Adrenal gland (tissue), 12 donors: ENCODE measurements around the gene NCKAP5. TPM values are rescaled to one million over a fixed set of nuclear protein-coding genes. Genes with fewer than 3 reads are reported as not detected.

Experiments
- DNase-seq, 7 donors: peaks; one replicate each; pipeline ENCODE4 v3.0.0-alpha.2; 2019 to 2020
- H3K27ac ChIP-seq, 5 donors: fragments of 200-600 bp; sonication (generic) in 4 of 5; 1 replicate in 3 of 5; 2 replicates in 2 of 5; pipeline versions ENCODE4 v1.5.1 to v1.8.0; 2016 to 2020; ENCODE audit warnings: mild to moderate bottlenecking in 1 of 5
- H3K27me3 ChIP-seq: fragments of 200-600 bp; 2 replicates; pipeline ENCODE4 v1.8.0; 2021
- H3K36me3 ChIP-seq, 2 donors: fragments of 200-600 bp; replicated peaks in 1 of 2; 1 replicate in 1 of 2; 2 replicates in 1 of 2; pipeline versions ENCODE4 v1.5.1 to v1.8.0; 2018 to 2022
- H3K4me1 ChIP-seq, 2 donors: fragments of 200-600 bp; replicated peaks in 1 of 2; 1 replicate in 1 of 2; 2 replicates in 1 of 2; pipeline versions ENCODE4 v1.5.1 to v1.8.0; 2018 to 2021
- H3K4me3 ChIP-seq, 4 donors: fragments of 200-600 bp; sonication (generic) in 3 of 4; one replicate each; pipeline ENCODE4 v1.5.1; 2016 to 2018
- H3K9me3 ChIP-seq, 3 donors: fragments of 200-600 bp; sonication (generic) in 1 of 3; replicated peaks in 1 of 3; 1 replicate in 2 of 3; 2 replicates in 1 of 3; pipeline versions ENCODE4 v1.5.1 to v1.8.0; 2016 to 2021
- CTCF ChIP-seq, 6 experiments: fragments of 450-650 bp in 4 of 6; fragments of 200-600 bp in 2 of 6; sonication (generic) in 1 of 6; IDR thresholded peaks; 1 replicate in 5 of 6; 2 replicates in 1 of 6; pipeline versions ENCODE4 v1.5.1 to v1.8.0; 2016 to 2021; ENCODE audit warnings: antibody characterized with exemption in 6 of 6, mild to moderate bottlenecking in 2 of 6, moderate library complexity in 1 of 6
- POLR2A ChIP-seq, 2 donors: fragments of 450-650 bp; IDR thresholded peaks; one replicate each; pipeline ENCODE4 v1.6.1; 2017; ENCODE audit warnings: antibody characterized with exemption in 2 of 2, mild to moderate bottlenecking in 2 of 2, moderate library complexity in 1 of 2
- WGBS, 4 donors: extraction: QIAGEN DNeasy Blood & Tissue Kit in 2 of 4; methylation state at CpG; one replicate each; pipeline versions ENCODE4 v1.1.5 to v1.1.7; 2013 to 2017; 5-methylcytosine and 5-hydroxymethylcytosine counted together
- intact Hi-C, 2 donors: fragments of 100-400 bp; cut with DNase I; formaldehyde crosslinking; loops; one replicate each; pipeline versions ENCODE4 v1.14.1 to v1.15.0; 2022 to 2023
- polyA plus RNA-seq, 3 donors: library from polyadenylated mRNA; stranded (reverse); fragments of 200-250 nt in 2 of 3; fragments of 350-450 nt in 1 of 3; fragmentation: Illumina TruSeq in 1 of 3; extraction: RNeasy Lipid Tissue Mini Kit (QIAGEN cat#74804) in 1 of 3; gene quantifications; one replicate each; pipeline ENCODE4 v1.2.3, GENCODE V29; 2013 to 2014
- total RNA-seq, 9 donors: library from RNA; depleted of rRNA in 4 of 9; stranded (reverse); fragments of >200 nt in 4 of 9; fragments of 120-200 nt in 1 of 9; fragmentation: NEBNext Ultra II Directional in 1 of 9; extraction: Animal tissue kit (Norgen Biotek cat#: 25700) in 1 of 9; gene quantifications; one replicate each; pipeline versions ENCODE4 v1.1.0 to v1.2.4, GENCODE V29; 2013 to 2023
- donor health status: healthy with polysubstance abuse.
- donor health status: Bipolar disorder and iron deficiency.
- donor health status: DM: yes; HTN: yes; CAD: no.
- donor health status: DM: no; HTN: no; CAD: no.
- donor health status: DM: no; HTN: no; CAD: no.
- donor health status: DM: yes; HTN: yes; CAD: no.

NCKAP5 gene
- total and polyA plus RNA-seq, 12 donors = 0.06 to 3.1 (median 1.1) TPM

GRCh38 chr2:133194777-133195335 is 373.4 kb downstream of the NCKAP5 start:
- intact Hi-C loops = no loop called here

GRCh38 chr2:133194362-133194655 is 374.0 kb downstream of the NCKAP5 start:
- DNase-seq = no peak
- Histone ChIP-seq H3K4me3 (no peak overlapping the region), H3K27ac (no peak overlapping the region), H3K36me3 (no peaks in the 10 kb centered on the region), H3K4me1 (no peaks in the 10 kb centered on the region), H3K9me3 (no peaks in the 10 kb centered on the region), H3K27me3 (no peaks in the 10 kb centered on the region)
- intact Hi-C loops = no loop called here
- WGBS, 4 donors = 29 to 36% (median 31%) methylated on average over 4 of the region's 4 CpGs
- TF ChIP-seq CTCF (IDR thresholded peaks at IDR 0.05) = no peak
- TF ChIP-seq POLR2A (IDR thresholded peaks at IDR 0.05) = no peak

More at GRCh38 chr2:133194777-133195335, 373.4 kb downstream of the NCKAP5 start:
- no peaks in the 10 kb centered on the region for H3K27me3 ChIP-seq
- no peak for DNase-seq
- no peak for TF ChIP-seq POLR2A (IDR thresholded peaks at IDR 0.05)
- TF ChIP-seq CTCF (IDR thresholded peaks at IDR 0.05) = no peak
- H3K27ac ChIP-seq = no peak overlapping the region
- no peaks in the 10 kb centered on the region for H3K4me1 ChIP-seq
- H3K4me3 ChIP-seq = no peak overlapping the region
- H3K36me3 ChIP-seq = no peaks in the 10 kb centered on the region
- 75 to 86% (median 78%) methylated on average over 5 of the region's 5 CpGs for WGBS, 4 donors
- no peaks in the 10 kb centered on the region for H3K9me3 ChIP-seq

- Histone ChIP-seq H3K36me3 (no peaks in the 10 kb centered on the region), H3K27me3 (no peaks in the 10 kb centered on the region), H3K9me3 (no peaks in the 10 kb centered on the region), H3K4me1 (no peaks in the 10 kb centered on the region), H3K4me3 (no peak overlapping the region), H3K27ac (no peak overlapping the region)
- intact Hi-C loops = no loop called here
- TF ChIP-seq POLR2A (IDR thresholded peaks at IDR 0.05) = no peak
- 69 to 87% (median 84%) methylated on average over 7 of the region's 7 CpGs for WGBS, 4 donors
- no peak for DNase-seq
Observed at GRCh38 chr2:133193544-133194361, 374.5 kb downstream of the NCKAP5 start.

- WGBS, 4 donors = 87 to 94% (median 88%) methylated on average over 3 of the region's 3 CpGs
- DNase-seq = no peak
- H3K27me3 ChIP-seq = no peaks in the 10 kb centered on the region
- TF ChIP-seq POLR2A (IDR thresholded peaks at IDR 0.05) (no peak), CTCF (IDR thresholded peaks at IDR 0.05) (no peak)
- no peak overlapping the region for H3K27ac ChIP-seq
- H3K4me3 ChIP-seq = no peak overlapping the region
- H3K9me3 ChIP-seq = no peaks in the 10 kb centered on the region
- intact Hi-C loops = no loop called here
- no peaks in the 10 kb centered on the region for H3K36me3 ChIP-seq
- no peaks in the 10 kb centered on the region for H3K4me1 ChIP-seq
Observed at GRCh38 chr2:133192028-133192427, 376.2 kb downstream of the NCKAP5 start.
